Activated CD8-positive, alpha-beta memory T cell treated with anti-CD3 and anti-CD28 coated beads, Interleukin-2, amount 50 U/mL, for 1 hour (primary cell): ENCODE measurements around the gene SPI1.

ENCODE experiments used
- DNase-seq: peaks from one replicate; pipeline ENCODE4 v3.0.0-alpha.2; 2020; ENCODE audit errors: extremely low read depth

Gene SPI1

GRCh38 chr11:47406896-47407745 is 28.8 kb upstream of the SPI1 start:
- no peak for DNase-seq

DNA sequence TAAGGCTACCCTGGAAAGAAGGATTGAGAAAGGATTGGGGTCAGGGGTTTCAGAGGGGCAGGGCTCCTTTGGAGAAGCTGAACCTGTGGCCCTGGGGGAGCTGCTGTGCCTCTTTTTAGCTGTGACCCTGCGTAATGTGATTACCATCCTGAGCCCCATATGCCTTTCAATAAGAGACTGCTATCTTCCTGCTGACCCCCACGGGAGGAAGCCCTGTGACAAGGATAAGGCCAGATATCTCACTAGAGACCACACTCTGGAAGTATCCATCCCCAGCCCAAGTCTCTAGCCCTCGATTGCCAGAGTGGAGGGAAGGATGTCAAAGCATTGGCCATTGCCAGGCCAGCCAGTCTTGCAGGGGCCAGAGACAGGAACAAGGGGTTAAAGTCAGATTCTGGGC is 25.2 kb upstream of the SPI1 start:
- DNase-seq, result no peak

DNA sequence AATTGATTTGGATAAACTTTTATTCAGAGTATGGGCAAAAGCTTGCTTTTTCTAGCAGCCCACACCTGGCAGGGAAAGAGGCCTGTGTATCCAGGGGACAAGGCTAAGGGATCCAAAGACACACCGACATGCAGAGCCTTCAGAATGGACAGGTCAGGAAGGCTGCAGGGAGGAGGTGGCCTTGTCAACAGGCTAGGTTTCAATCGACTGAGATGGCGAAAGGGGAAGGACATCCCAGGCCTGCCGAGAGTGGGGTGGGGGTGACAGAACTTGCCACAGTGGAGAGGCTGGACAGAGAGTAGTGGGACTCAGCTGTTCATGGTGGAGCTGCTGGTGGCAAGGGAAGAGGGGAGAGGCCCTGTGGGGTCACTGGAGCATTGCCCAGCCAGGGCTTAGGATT is 24.8 kb upstream of the SPI1 start:
- DNase-seq, result no peak

DNA sequence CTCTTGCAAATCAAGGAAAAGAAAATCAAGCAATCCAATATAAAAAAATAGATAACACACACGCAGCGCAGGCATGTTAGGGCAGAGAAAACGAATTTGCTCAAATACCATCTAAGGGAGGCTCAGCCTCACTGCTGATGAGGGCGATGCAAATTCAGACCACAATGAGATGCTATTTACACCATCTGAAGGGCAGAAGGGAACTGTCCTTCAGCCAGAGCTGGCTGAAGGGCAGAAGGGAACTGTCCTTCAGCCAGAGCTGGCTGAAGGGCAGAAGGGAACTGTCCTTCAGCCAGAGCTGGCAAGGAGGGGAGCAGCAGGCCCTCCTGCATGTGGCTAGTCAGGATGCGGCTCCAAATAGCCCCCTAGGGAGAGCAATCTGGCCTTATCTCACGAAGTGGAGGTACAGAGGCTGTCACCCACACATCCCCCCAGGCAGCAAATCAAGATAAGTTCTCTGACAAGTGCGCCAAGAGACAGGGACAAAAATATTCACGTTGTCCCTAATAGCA is 22.5 kb upstream of the SPI1 start:
- no peak for DNase-seq

GRCh38 chr11:47399860-47400767 is 21.8 kb upstream of the SPI1 start:
- no peak for DNase-seq

- DNase-seq, result no peak
Observed at GRCh38 chr11:47398551-47398950, 20.2 kb upstream of the SPI1 start.

DNA sequence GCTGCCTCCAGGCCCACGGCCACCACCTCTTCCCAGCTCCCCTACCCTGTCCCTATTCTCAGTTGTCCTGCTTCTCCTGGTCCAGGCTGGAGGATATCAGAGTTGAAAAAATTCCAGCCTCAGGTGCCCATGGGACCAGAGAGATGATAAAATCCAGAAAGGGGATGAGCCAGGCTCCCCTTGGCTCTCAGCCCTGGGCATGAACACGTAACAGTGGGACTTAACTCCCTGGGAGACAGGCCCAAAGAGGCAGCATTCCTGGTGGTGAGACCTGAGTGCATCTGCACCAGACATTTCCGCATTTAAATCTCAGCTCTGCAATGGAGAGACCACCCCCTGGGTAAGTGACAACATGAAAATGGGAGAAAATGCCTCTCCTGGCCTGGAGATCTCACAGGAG is 19.7 kb upstream of the SPI1 start:
- DNase-seq, result no peak

DNA sequence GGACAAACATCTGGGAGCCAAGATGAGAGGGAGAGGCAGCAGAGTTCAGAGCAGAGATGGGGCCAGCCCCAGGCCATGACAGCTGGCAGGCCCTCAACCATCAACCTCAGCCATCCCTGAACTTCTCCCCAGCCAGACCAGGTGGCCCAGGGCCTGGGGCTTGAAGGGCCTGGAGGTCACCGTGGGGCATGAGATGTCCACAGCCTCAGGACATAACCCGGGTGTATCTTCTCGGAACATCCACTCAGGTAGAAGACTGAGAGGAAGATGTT is 17.6 kb upstream of the SPI1 start:
- no peak for DNase-seq

GRCh38 chr11:47395223-47396048 is 17.1 kb upstream of the SPI1 start:
- DNase-seq, result no peak

DNA sequence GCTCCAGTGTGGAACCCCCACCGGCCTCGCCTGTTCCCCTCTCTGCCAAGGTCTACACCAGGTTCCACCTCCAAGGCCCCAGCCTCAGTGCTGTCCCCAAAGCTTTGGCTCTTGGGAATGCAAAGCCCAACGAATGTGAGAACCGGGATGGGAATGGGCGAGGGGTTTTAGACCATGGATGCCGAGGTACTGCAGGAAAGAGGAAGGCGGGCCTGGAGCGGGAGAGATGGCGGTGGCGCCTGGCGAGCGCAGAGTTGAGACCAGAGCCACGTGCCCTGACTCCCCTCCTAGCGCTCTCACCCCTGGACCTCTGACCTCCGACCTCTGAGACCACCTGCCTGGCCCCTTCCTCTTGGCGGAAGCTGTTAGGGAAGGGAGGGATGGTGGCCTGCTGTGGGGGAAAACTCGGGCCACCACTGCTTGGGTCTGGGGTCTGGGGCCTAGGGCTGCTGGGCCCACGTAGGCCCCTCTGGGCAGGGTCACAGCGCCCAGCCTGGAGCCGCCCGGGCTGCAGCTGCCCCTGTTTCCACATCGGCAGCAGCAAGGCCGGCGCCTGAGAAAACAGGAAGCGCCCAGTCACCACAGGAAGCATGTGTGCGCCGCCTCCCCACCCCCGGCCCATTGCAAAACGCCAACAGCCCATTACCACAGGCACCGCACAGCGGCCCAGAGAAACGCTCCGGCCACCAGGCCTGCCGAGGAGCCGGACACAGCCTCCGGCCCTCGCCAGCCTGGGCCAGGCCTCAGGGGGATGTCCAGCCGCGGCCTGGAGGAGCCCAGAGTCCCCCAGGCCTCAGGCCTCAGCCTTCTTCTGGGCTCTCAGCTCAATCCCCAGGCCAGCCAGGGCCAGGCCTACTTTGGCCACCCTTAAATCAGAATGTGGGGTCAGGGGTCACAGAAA is 16.2 kb upstream of the SPI1 start:
- no peak for DNase-seq

- no peak for DNase-seq
Observed at GRCh38 chr11:47394050-47394321, 15.6 kb upstream of the SPI1 start.

GRCh38 chr11:47393163-47394049 is 15.1 kb upstream of the SPI1 start:
- DNase-seq, result no peak

DNA sequence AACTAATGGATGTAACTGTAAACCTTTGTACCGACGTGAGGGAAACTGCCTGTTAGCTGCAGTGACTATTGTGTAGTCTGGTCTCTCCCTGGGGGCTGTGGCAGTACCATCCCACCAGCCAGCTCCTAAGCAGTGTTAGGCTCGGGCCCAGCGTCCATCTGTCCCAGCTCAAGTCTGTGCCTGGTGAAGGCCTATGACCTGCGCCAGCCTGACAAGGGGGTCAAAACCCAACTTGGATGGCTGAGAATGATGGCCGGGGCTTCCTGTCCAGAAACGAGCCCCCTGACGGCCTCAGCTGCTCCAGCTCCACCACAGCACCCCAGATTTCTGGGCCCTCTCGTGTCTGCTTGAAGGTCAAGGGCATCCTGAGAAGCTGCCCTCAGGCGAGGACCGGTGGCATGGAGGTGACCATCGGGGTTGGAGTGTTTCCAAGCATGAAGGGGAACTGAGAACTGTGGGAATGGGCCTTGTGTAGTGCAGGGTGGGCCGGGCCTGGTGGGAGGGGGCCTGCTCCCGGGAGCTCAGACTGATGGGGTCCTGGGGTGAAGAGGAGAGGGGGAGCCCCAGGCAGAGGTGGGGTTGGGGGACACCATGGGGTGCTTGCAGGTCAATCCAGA is 14.3 kb upstream of the SPI1 start:
- DNase-seq, result no peak

- DNase-seq, result no peak
Observed at GRCh38 chr11:47391711-47392432, 13.5 kb upstream of the SPI1 start.

DNA sequence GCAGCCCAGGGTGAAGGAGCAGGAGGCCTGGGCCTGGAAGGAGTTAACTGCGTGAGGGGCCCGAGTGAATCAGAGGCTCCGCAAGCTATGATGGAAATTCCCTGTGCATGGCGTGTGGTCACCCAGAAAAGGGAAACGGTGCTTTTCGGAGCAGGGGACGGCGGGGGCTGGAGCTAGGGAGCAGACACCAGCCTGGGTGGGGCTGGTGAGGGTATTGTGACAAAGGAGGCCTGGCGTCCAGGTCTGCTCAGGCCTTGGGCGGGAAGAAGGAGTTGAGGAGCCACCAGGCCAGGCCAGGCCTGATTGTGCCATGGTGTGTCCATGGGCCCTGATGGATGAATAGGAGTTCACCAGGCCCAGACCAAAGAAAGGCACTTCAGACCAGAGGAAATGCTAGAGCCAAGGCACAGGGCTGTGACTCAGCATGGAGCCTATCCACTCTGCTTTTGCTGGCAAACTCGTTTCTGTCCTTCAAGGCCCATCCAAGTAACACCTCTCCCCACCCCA is 12.8 kb upstream of the SPI1 start:
- no peak for DNase-seq

DNA sequence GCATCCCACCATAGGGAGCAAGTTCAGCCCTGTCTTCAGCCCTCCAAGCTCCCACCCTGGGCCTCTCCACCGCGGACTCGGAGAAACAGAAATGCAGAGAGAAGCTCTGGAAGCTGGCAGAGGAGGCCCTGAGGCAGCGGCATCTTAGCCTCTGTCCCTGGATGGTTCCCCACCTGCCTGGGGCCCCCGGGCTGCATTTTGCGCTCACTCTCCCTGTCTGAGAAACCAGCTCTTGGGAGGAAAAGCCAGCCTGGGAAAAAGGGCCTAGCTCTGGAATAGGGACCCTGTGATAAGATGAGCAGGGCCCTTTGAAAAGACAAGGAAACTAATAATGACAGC is 12.0 kb upstream of the SPI1 start:
- DNase-seq, result no peak

DNA sequence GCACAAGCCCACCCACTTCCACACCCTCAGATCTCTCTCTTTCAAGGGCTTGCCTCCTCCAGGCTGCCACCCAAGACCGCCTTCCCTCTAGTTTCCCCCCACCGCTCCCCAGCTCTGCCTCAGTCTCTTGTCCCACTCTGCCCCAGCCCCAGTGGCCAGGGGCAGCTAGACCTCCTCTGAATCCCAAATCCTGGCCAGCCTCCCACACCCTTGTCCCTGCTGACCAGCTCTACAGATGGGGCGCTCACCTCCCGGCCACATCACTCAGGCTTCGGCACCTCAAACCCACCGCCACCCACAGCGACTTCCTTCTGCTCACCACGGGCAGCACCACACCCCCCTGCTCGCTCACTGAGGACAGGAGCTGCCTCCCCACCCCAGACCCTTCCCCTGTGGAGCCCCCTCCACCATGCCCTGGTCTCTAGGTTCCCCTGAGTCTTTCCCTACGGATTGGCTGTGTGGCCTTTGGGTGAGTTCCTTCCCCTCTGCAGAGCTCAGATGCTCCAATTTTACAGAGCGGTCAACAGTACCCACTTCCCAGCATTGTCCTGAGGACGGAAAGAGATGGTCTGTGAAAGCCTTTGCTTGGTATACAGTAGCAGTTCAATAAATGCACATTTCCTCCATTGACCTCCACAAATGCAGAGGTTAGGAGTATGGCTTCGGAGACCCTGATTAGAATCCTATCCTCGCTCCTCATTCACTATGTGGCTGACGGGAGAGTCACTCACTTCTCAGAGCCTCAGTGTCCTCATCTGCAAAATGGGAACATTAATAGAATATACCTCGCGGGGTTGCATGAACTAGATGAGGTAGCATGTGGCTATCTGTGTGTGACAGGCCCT is 11.5 kb upstream of the SPI1 start:
- no peak for DNase-seq
